IPS-11a (cell line): ENCODE data around the gene CDK5RAP2.
"Not testable (repeated sequence)": the region's sequence is repeated elsewhere in the genome, so short reads cannot be mapped to it uniquely, and the experiment has no call there.

Experiments used
- H3K4me3 ChIP-seq: one replicate; pipeline ENCODE4 v1.5.1; 2013; ENCODE audit warnings: low read depth, low read length, control low read depth

CDK5RAP2 gene

DNA sequence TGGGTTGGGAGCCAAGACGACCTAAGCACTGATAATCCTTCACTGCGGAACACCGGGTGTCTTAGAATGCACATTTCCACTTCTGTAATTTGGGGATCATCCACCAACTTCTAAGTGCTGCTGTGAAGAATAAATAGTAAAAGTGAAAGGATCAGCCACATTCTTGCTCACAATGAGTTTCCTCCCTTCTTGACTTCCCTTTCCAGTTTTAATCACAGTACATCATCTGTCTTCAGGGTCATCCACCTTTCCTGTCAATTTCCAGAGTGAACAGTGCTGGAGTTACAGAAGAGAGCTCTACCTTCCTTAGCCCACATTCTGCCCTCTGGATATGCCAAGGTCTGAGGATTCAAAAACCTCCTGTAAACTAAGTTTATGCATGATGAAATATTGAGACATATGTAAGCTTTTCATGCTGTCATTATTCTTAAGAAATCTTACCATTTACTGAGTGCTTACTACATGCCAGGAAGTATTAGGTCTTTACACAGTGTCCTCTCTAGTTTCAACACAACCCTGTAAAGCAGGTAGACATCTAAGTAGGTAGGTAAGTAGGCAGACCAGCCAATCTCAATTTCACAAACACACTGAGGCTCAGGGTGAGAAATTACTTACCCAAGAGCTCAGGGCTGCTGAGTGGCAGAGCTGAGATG, 105.2 kb downstream of the CDK5RAP2 start:
- H3K4me3 ChIP-seq, result no peak overlapping the region

DNA sequence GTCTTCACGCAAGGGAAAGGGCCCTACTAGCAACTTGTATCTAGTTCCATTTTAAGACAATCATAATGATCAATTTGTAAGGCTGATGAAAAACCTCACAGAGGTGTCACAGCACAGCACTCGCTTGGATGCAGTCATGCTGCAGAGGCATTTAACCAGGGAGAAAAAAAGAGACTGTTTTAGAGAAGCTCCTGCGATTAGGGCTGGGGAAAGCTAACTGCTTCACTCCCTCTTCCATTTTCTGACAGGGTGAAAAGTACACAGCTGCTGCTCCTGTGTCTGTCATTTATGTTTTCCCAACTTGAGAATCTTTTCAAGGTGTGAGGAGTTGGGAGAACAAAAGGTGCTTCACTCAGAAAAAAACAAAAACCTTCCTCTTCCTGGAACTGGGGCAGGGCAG, 106.4 kb downstream of the CDK5RAP2 start:
- no peak overlapping the region for H3K4me3 ChIP-seq

DNA sequence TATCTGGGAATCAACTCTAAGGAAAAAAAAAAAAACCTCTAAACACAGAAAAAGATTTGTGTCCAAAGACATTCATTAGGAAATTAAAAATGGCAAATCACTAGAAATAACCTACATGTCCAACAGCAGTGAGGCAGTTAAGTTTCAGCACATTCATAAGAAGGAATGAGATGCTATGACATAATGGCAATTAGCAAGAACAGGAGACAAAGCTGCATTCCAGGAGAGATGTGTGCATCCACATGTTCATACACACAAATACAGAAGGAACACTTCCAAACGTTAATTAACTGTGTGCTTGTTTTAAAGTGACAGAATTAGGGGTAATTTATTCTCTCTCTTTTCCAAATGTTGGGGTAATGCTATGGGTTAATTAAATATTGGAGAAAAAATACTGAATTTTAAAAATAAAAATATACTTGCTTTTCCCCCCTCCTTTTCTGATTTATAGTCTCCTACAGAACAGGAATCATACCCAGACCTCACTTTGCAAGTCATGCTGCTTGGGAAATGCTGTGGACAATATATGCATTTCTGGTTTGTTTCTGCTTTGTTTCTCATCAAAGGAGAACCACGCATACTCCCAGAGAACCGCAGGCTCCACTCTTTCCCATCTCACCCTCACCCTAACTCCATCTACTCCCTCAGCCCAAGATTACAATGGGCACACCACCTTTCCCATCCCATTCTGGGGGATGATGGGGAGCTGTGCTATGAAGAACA, 114.1 kb downstream of the CDK5RAP2 start:
- no peak overlapping the region for H3K4me3 ChIP-seq

DNA sequence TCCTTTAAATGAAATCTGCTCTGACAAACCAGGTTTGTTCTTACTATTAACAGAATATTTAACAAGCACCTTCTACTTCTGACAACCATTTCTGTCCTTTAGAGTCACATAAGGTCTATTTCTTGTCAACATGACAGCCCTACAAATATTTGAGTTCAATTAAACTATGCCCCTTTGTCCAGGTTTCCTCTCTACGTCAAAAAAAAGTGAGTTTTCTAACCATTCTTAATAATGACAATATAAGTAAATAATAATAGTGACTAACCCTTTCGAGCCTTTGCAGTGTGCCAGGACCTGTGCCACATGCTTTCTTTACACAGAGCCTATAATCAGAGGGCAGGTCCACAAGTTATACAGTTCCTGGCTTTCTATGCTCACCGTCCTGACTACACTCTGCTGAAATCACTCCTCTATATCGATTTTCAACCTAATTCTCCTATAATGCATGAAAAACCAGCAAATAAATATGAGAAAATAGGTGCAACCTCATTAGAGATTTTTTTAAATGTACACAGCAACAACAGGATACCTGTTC, 115.0 kb downstream of the CDK5RAP2 start:
- no peak overlapping the region for H3K4me3 ChIP-seq

DNA sequence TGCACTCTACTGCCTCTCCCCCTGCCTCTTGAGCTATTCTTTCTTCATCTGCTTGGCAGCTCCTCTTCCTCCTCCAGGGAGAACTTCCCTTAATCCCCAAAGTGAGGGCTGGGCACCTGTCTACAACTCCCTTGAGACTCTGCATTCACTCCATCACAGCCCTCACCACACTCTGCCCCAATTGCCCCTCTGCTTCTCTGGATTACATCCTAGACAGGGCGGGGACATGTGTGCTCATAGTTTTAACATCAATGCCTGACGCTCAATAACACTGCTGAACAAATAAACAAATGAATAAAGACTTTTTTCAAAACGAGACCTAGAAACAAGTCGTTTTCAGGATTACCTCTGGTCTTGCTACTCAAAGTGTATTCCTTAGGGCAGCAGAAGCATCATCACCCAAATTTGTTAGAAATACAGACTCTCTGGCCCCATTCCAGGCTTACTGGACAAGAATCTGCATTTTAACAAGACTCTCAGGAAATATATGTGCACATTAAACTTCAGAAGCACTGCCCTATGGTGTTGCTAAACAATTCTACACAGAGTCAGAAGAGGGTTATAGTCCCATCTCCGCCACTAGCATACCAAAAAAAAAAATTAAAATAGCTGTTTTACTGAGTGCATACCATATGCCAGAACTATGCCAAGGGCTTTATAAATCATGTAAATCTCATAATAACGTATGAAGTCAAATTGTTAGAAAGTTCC, 115.6 kb downstream of the CDK5RAP2 start:
- no peak overlapping the region for H3K4me3 ChIP-seq

DNA sequence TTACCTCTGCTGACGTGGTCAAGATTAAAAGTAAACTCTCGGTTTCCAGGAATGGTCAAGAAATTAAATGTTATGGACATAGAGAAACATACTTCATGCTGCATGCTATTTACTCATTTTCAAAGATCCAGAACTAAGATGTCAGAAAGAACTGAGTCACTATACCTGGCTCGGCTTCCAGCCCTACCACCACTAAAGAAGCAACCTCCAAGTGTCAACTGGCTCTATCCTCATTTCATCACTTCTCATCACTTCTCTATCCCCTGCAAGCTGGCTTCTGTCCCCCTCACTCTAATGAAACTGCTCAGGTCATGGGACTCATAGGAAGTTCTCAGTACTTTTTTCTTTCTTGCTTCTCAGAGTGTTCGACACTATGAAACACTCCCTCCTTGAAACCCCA, 116.2 kb downstream of the CDK5RAP2 start:
- no peak overlapping the region for H3K4me3 ChIP-seq

DNA sequence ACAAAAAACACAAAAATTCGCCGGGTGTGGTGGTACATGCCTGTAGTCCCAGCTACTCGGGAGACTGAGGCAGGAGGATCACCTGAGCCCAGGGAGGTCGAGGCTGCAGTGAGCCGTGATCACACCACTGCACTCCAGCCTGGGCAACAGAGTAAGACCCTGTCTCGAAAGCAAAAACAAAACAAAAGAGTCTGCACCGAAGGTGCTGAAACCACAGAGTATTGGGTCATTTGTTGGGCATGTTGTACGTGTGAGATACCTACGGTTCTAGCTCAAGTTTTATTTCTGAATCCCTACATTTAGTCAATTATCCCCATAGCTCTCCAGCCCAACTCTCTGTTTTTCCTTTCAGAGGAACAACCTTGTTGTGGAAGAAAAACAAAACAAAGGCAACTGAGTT, 118.3 kb downstream of the CDK5RAP2 start:
- H3K4me3 ChIP-seq, result not testable (repeated sequence)

DNA sequence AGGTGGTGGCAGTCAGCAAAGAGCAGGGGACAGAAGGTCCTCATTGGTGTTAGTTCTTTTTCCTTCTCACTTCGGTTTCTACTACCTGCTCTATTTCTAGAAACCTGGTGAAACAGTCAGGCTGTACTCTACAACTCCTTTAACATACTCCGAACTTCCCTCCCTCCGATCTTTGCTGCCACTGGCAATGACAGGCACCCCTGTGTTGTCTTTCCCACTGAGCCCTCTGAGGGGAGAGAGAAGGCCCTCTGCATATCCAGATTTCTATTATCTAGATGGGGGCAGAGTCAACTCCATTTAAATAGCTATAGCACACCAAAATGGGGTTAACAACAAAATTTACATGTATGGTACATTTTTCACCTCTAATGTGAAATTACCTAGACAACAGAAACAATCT, 123.7 kb downstream of the CDK5RAP2 start:
- H3K4me3 ChIP-seq, result no peak overlapping the region

DNA sequence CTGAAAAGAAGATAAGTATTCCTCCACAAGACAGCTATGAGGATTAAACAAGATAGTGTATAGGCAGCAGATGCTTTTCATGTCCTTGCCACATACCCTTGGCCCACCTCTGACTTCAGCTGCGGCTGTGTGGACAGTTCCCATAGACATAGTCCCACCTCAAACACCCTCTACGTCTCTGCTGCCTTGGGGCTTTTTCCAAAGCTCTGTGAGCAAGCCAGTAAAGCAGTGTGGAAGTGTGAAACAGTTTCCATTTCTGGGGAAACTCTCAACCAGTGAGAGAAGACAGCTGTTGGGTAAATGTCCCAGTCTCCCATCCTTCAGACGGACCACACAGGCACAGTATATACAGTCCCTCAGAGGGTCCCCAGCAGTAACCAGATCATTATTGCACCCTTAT, 125.5 kb downstream of the CDK5RAP2 start:
- no peak overlapping the region for H3K4me3 ChIP-seq

DNA sequence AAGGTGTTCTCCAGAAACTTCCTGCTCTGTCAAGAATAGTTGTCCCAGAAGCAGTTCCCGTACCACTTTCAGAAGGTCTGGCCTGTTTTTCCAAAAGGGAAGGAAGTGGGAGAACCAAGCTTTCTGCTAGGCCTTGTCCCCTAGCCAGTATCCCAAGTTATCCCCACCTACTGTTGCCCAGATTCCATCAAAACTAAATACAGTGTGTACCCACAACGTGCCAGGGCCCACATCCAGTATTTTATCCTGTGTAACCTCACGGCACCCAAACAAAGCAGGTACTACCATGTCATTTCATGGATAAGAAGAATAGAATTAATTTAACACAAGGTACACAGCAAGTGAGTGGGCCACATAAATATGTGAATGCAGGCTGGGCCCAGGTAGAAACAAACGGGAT, 126.2 kb downstream of the CDK5RAP2 start:
- no peak overlapping the region for H3K4me3 ChIP-seq

DNA sequence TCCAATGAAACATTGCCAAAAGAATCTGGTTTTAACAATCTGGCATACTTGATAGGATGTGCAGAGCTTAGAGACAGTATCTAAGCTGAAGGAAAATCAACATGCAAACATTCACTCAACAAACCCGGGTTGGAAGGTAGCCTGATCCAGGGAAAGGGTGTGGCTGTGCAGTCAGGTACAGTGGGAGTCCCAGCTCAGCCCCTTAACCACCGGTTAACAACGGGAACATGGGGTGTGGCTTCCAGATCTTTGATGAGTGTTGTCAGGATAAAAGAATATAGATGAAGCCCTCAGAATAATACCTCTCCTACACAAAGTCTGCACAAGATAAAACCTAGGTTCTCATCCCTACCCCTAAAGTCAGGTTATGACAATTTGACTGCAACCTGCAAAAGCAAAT, 127.3 kb downstream of the CDK5RAP2 start:
- H3K4me3 ChIP-seq, result no peak overlapping the region

DNA sequence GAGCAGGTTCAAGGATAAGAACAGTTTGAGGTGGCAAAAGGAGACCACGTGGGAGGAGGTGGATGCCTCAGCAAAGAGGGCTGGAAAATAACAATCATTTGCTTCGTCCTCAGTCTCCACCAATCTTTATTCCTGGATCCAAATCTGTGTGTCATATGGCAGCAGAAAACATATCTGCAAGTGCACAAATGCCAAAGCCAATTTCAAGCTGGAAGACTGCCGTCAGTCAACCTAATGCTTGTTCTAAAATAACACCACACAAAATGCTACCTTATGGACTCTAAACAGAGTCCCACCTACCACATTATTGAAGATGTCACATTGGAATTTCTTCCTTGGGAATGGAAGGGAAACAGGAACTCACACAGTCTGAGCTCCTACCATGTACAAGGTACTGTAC, 129.1 kb downstream of the CDK5RAP2 start:
- no peak overlapping the region for H3K4me3 ChIP-seq

DNA sequence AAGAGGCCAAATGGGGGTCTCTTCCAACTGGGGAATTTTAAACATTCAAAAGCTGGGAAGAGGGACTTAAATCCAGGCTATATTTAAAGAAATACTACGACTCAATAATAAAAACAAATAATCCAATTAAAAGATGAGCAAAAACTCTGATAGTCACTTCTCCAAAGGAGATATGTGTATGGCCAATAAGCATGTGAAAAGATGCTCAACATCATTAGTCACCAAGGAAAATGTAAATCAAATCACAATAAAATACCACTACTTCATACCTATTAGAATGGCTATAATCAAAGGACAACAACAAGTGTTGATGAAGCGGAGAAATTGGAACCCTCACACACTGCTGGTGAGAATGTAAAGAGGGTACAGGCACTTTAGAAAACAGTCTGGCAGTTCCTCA, 130.4 kb downstream of the CDK5RAP2 start:
- no peak overlapping the region for H3K4me3 ChIP-seq

DNA sequence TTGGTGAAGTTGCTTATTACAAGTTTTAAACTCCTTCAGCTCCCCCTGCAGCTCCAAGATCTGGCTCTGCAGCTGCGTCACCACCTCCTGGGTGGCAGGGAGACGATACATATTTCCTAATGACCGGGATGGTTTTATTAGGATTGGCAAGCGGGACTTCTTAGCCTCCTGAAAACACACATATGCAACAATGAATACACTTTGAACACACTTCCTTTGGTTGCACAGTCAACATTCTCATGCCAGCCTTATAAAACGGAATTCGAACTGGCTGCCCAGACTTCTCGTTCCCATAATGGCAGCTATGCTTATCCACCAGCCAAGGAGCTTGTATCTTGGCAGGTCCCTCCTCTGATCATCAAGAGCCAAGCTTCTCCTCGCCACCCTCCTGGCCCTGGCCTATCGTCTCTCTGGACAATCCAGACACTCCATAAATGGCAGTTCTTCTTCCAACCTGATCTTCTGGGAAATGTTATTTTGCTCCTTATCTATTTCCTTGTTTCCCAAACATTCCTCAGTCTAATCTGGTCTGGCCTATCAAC, 131.9 kb downstream of the CDK5RAP2 start:
- no peak overlapping the region for H3K4me3 ChIP-seq

DNA sequence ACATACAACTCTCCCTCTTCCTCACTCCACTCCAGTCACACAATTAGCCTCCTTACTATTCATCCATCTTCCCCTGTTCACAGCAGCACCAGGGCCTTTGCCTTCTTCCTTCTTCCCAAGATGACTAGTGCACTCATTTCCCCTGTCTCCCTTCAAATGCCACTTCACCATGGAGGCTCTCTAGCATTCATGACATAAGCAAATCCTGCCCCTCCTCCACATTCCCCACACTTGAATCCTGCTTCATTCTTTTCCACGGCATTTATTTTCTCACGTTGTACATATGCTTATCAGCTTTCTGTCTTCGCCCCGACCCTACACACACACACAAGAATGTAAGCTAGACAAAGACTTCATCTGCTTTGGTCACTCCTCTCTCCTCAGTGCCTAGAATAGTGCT, 133.3 kb downstream of the CDK5RAP2 start:
- no peak overlapping the region for H3K4me3 ChIP-seq

DNA sequence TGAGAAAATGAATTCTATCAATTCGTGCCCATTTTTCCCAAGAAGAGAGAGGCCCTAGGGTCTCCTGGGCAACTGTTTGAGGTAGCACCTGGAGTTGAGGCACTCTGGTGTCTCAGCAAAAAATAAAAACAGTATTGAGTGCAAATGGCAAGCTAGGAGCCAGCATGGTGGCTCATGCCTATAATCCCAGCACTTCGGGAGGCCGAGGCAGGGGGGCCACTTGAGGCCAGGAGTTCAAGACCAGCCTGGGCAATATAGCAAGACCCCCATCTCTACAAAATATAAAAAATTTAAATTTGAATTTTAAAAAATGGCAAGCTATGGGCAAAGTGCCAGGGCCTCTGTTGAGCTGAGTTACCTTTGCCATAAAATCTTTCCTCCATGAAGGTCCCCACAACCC, 136.0 kb downstream of the CDK5RAP2 start:
- H3K4me3 ChIP-seq, result no peak overlapping the region

DNA sequence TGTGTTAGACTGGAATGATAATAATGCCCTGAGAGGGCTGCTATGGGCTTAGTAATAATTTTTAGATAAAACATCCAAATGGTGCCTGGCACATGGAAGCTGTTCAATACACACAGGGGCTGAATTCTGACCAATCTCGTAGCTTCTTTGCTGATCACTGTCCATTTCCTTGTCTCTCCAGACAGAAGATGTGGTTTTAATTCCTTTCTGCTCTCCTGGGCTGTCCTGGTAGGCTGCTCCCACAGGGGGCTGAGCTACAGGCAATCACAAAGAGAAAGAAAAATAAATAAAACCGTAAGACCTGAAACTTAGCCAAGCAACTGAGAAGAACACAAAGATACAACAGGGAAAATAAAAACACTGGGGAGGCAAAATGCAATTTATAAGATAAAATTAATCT, 136.5 kb downstream of the CDK5RAP2 start:
- H3K4me3 ChIP-seq, result no peak overlapping the region

DNA sequence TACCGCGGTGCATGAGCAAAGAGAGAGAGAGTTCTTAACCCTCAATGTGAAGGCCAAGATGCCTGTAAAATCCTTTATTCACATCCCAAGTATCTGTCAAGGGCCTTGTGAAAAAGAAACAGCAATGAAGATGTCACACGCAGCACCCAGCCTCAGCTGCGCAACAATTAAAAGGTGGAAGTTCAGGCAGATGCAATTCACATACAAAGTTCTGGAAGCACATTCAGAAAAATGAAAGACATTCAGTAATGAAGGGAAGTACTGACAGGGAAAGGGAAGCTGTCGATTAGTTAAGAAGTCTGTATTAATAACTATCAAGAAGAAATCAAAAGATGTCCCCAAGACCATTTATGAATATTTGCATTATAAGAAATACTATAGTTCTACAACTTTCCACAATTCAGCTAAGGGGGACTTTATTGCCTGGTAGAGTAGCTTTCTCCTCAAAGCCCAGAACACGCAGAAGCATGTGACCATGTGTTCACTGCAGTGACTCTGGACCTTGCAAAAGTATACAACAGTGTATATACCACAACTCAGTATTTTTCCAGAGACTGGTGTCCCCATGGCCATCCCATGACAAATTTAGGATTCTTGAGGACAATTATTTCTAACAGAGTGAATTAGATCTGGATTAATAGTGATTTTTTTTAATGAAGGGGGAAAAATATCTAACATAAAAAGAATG, 137.5 kb downstream of the CDK5RAP2 start:
- H3K4me3 ChIP-seq, result no peak overlapping the region

DNA sequence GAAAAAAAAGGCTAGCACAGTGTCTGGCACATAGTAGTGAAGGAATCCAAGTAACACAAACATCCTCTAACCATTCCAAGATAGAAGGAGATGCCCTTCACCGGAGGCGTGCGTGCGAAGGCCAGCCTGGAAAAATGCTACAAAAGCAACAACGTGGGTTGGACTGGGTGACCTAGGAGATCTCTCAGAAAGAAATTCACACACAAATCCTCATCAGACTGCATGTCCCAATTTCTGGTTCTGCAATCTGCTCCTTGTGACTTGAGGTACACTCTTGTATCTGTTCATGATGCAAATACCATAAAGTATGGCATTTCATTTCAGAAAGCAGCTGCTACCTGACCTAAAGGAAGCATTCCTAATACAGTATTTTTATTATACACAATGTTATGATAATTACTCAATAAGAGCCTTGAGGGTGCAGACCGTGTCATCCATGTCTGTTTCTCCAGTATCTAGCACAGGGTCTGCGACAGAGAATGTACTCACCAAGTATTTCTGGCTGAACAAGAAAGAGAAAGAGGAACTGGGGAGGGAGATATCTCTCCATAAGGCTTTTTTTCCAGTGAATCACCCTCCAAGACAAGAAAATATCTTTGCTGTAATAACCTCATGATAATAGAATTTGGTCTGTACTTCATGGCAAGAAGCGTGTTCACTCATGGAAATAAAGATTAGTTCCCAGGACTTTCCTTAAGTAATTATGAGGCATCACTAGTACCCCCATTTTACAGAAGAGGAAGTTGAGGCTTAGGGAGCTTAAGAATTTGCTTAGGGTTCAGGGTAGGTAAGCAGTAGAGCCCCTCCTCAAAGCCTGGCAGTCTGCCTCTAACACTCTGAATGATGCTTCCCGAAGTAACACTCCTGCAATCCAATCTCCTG, 138.3 kb downstream of the CDK5RAP2 start:
- H3K4me3 ChIP-seq, result no peak overlapping the region

DNA sequence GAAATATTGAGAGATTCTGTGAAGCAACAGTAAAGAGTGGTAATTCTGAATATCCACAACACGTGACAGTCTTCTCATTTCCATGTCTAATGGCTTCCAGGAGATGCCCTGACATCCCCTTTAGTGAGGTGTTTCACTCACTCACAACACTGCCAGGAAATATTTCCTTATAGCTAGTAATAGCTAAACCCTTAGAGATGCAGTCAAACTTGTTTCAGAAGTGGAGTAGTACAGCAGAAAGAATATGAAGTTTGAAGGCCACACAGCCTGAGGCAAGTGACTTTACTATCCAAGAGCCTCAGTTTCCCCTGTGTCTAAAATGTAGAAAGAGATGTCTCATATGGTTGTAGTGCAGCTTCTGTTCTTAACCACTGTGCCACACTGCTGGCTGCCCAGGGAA, 139.2 kb downstream of the CDK5RAP2 start:
- H3K4me3 ChIP-seq, result no peak overlapping the region
